GM21723 (cell line): ENCODE data around the gene CDC42BPA.
"Not testable (repeated sequence)": the region's sequence is repeated elsewhere in the genome, so short reads cannot be mapped to it uniquely, and the experiment has no call there.

Experiments
- ATAC-seq: cut with Tn5 transposase; IDR thresholded peaks from one replicate; pipeline ENCODE4 v1.9.1; 2021; ENCODE audit warnings: mild to moderate bottlenecking, moderate library complexity; ENCODE audit not compliant: unreplicated experiment

The CDC42BPA gene

GRCh38 chr1:227152525-227152924 is 165.8 kb downstream of the CDC42BPA start:
- ATAC-seq = no peak

- ATAC-seq = no peak
Observed at GRCh38 chr1:227140376-227140775, 177.9 kb downstream of the CDC42BPA start.

- ATAC-seq = no peak
Observed at GRCh38 chr1:227136210-227136820, 182.0 kb downstream of the CDC42BPA start.

GRCh38 chr1:227134686-227135314 is 183.5 kb downstream of the CDC42BPA start:
- no peak for ATAC-seq

- not testable (repeated sequence) for ATAC-seq
Observed at GRCh38 chr1:227132695-227133094, 185.6 kb downstream of the CDC42BPA start.

GRCh38 chr1:227131193-227131592 is 187.1 kb downstream of the CDC42BPA start:
- no peak for ATAC-seq

- no peak for ATAC-seq
Observed at GRCh38 chr1:227127891-227128290, 190.4 kb downstream of the CDC42BPA start.

GRCh38 chr1:227125929-227126545 is 192.3 kb downstream of the CDC42BPA start:
- no peak for ATAC-seq

GRCh38 chr1:227124473-227124872 is 193.8 kb downstream of the CDC42BPA start:
- no peak for ATAC-seq

GRCh38 chr1:227120826-227121225 is 197.5 kb downstream of the CDC42BPA start:
- no peak for ATAC-seq

- no peak for ATAC-seq
Observed at GRCh38 chr1:227112538-227112937, 205.8 kb downstream of the CDC42BPA start.

- no peak for ATAC-seq
Observed at GRCh38 chr1:227111782-227112181, 206.5 kb downstream of the CDC42BPA start.

- ATAC-seq = not testable (repeated sequence)
Observed at GRCh38 chr1:227105291-227105690, 213.0 kb downstream of the CDC42BPA start.

- no peak for ATAC-seq
Observed at GRCh38 chr1:227102056-227102455, 216.2 kb downstream of the CDC42BPA start.

GRCh38 chr1:227094249-227094966 is 223.9 kb downstream of the CDC42BPA start:
- ATAC-seq = no peak

- ATAC-seq = no peak
Observed at GRCh38 chr1:227093309-227093708, 225.0 kb downstream of the CDC42BPA start.

GRCh38 chr1:227092069-227092468 is 226.2 kb downstream of the CDC42BPA start:
- ATAC-seq = no peak

GRCh38 chr1:227086636-227087035 is 231.7 kb downstream of the CDC42BPA start:
- ATAC-seq = no peak

GRCh38 chr1:227082999-227083746 is 235.1 kb downstream of the CDC42BPA start:
- ATAC-seq = no peak

GRCh38 chr1:227077783-227078182 is 240.5 kb downstream of the CDC42BPA start:
- no peak for ATAC-seq

- ATAC-seq = no peak
Observed at GRCh38 chr1:227073786-227074185, 244.5 kb downstream of the CDC42BPA start.
